HepG2 (cell line): ENCODE data around the gene ABCB9. TPM values are rescaled to one million over a fixed set of nuclear protein-coding genes. Genes with fewer than 3 reads are reported as not detected.

Experiments
- ATAC-seq: fragments of 200-7000 bp; cut with Tn5 transposase; 3 replicates; pipeline ENCODE4 v1.9.1; 2020; ENCODE audit warnings: mild to moderate bottlenecking, moderate library complexity
- BruUV-seq: library from RNA; stranded (reverse); fragments of 400-500 nt; replicated peaks from 2 replicates; lab custom pipeline; 2021; lab: Mats Ljungman, UMichigan
- CTCF ChIA-PET: fragments of 300-600 bp; formaldehyde crosslinking; extraction: SDS; loops from one replicate; lab custom pipeline; 2021; ENCODE audit warnings: low total read pairs, inconsistent platforms, low intra/inter-chr PET ratio; lab: Yijun Ruan, JAX
- POLR2A ChIA-PET: fragments of 350-600 bp; sonication (Branson Sonifier 250); formaldehyde crosslinking; loops from one replicate; lab custom pipeline; 2020; ENCODE audit warnings: antibody characterized with exemption, inconsistent platforms; lab: Yijun Ruan, JAX
- DNase-seq: peaks from one replicate; pipeline ENCODE4 v3.0.0-alpha.2; 2015; ENCODE audit warnings: low spot score
- FAIRE-seq: peaks from 3 replicates; lab custom pipeline; 2011; peaks lifted over from hg19 to GRCh38; lab: Jason Lieb, UNC
- H2AFZ ChIP-seq: one replicate; pipeline ENCODE4 v1.6.1; 2011; ENCODE audit warnings: low read length, inconsistent platforms
- H3K27ac ChIP-seq: fragments of 300-600 bp; 3 replicates; pipeline ENCODE4 v1.8.0; 2011; ENCODE audit warnings: mixed run types, mild to moderate bottlenecking, mixed read lengths, low read length, inconsistent platforms; ENCODE audit not compliant: insufficient read depth; ENCODE audit errors: extremely low read length
- H3K27me3 ChIP-seq, 2 experiments: fragments of 200-600 bp in 1 of 2; 2 replicates in 1 of 2; 3 replicates in 1 of 2; pipeline versions ENCODE4 v1.6.0 to v1.8.0; 2011; ENCODE audit warnings: low read length in 2 of 2, mild to moderate bottlenecking in 2 of 2, moderate library complexity in 2 of 2, inconsistent platforms in 1 of 2; ENCODE audit not compliant: insufficient read depth in 2 of 2, control insufficient read depth in 1 of 2
- H3K36me3 ChIP-seq, 2 experiments: fragments of 200-600 bp in 1 of 2; replicated peaks in 1 of 2; 2 replicates in 1 of 2; 3 replicates in 1 of 2; pipeline versions ENCODE4 v1.5.1 to v1.8.0; 2011; ENCODE audit warnings: low read length in 2 of 2, inconsistent platforms in 1 of 2; ENCODE audit not compliant: insufficient read depth in 2 of 2, control insufficient read depth in 1 of 2
- H3K4me1 ChIP-seq: 2 replicates; pipeline ENCODE4 v1.5.1; 2012; ENCODE audit warnings: low read length, inconsistent platforms; ENCODE audit not compliant: insufficient read depth
- H3K4me2 ChIP-seq: 2 replicates; pipeline ENCODE4 v1.6.0; 2011; ENCODE audit warnings: low read depth, low read length, inconsistent platforms
- H3K4me3 ChIP-seq, 3 experiments: fragments of 200-600 bp in 1 of 3; sonication (generic), shearing (Covaris generic) in 1 of 3; replicated peaks in 1 of 3; 2 replicates each; pipeline ENCODE4 v1.5.1; 2011 to 2016; ENCODE audit warnings: low read length in 3 of 3, inconsistent platforms in 2 of 3, low read depth in 2 of 3, mild to moderate bottlenecking in 2 of 3, control low read depth in 1 of 3, mixed read lengths in 1 of 3; ENCODE audit not compliant: insufficient read depth in 1 of 3
- H3K79me2 ChIP-seq: one replicate; pipeline ENCODE4 v1.6.1; 2011; ENCODE audit warnings: low read length, inconsistent platforms; ENCODE audit not compliant: insufficient read depth
- H3K9ac ChIP-seq: 2 replicates; pipeline ENCODE4 v1.6.0; 2011; ENCODE audit warnings: mild to moderate bottlenecking, low read depth, low read length, inconsistent platforms; ENCODE audit not compliant: insufficient read depth
- H3K9me3 ChIP-seq: 2 replicates; pipeline ENCODE4 v1.5.1; 2012; ENCODE audit warnings: mild to moderate bottlenecking, low read length
- H4K20me1 ChIP-seq: 2 replicates; pipeline ENCODE4 v1.6.0; 2011; ENCODE audit warnings: inconsistent platforms, mild to moderate bottlenecking, low read length, moderate library complexity; ENCODE audit not compliant: insufficient read depth
- EED ChIP-seq: sonication (generic); formaldehyde crosslinking; IDR thresholded peaks from 2 replicates; pipeline ENCODE4 v1.5.0; 2020; ENCODE audit warnings: mild to moderate bottlenecking, missing genetic modification reagents
- ETV5 ChIP-seq: IDR thresholded peaks from 2 replicates; pipeline ENCODE4 v1.6.1; 2018; ENCODE audit warnings: missing biosample characterization, missing genetic modification reagents, inconsistent platforms, borderline replicate concordance
- FOSL2 ChIP-seq: sonication (generic); formaldehyde crosslinking; IDR thresholded peaks from 2 replicates; pipeline ENCODE4 v1.4.0; 2020; ENCODE audit warnings: missing genetic modification reagents
- GABPA ChIP-seq, 2 experiments: IDR thresholded peaks; 2 replicates each; pipeline ENCODE4 v1.6.1; 2011 to 2016; ENCODE audit warnings: low read depth in 2 of 2, low read length in 1 of 2, missing biosample characterization in 1 of 2, missing genetic modification characterization in 1 of 2
- HDAC2 ChIP-seq: sonication (generic); formaldehyde crosslinking; IDR thresholded peaks from 2 replicates; pipeline ENCODE4 v1.4.0; 2020; ENCODE audit warnings: missing genetic modification reagents
- KLF9 ChIP-seq: IDR thresholded peaks from 2 replicates; pipeline ENCODE4 v1.6.1; 2016; ENCODE audit warnings: low read depth
- RXRA ChIP-seq: sonication (generic); formaldehyde crosslinking; IDR thresholded peaks from 2 replicates; pipeline ENCODE4 v1.5.1; 2020; ENCODE audit warnings: missing genetic modification reagents
- SAP130 ChIP-seq: IDR thresholded peaks from 2 replicates; pipeline ENCODE4 v1.6.1; 2016; ENCODE audit warnings: low read depth
- XRCC5 ChIP-seq: fragments of 200-400 bp; formaldehyde crosslinking; optimal IDR thresholded peaks from 2 replicates; pipeline ENCODE3; 2017; ENCODE audit warnings: mild to moderate bottlenecking, low read length
- YY1 ChIP-seq: IDR thresholded peaks from 2 replicates; pipeline ENCODE4 v1.6.1; 2011; ENCODE audit warnings: low read length, low read depth, moderate library complexity, mild to moderate bottlenecking; ENCODE audit not compliant: insufficient read depth, insufficient replicate concordance
- ZFP91 ChIP-seq: sonication (generic); formaldehyde crosslinking; IDR thresholded peaks from 2 replicates; pipeline ENCODE4 v1.9.0; 2022; ENCODE audit warnings: missing genetic modification reagents, mild to moderate bottlenecking, borderline replicate concordance
- ZMYM3 ChIP-seq: sonication (generic); formaldehyde crosslinking; IDR thresholded peaks from 2 replicates; pipeline ENCODE4 v1.5.1; 2020; ENCODE audit warnings: mild to moderate bottlenecking, missing genetic modification reagents
- ZNF263 ChIP-seq: sonication (generic); formaldehyde crosslinking; IDR thresholded peaks from 2 replicates; pipeline ENCODE4 v1.4.0; 2020; ENCODE audit warnings: missing genetic modification reagents
- ZNF329 ChIP-seq: sonication (generic); formaldehyde crosslinking; IDR thresholded peaks from 2 replicates; pipeline ENCODE4 v1.9.0; 2021; ENCODE audit warnings: low read depth, mild to moderate bottlenecking, missing genetic modification reagents
- ZNF350 ChIP-seq: sonication (generic); formaldehyde crosslinking; IDR thresholded peaks from 2 replicates; pipeline ENCODE4 v1.4.0; 2020; ENCODE audit warnings: mild to moderate bottlenecking, low read depth, missing genetic modification reagents, borderline replicate concordance
- ZNF546 ChIP-seq: sonication (generic); formaldehyde crosslinking; conservative IDR thresholded peaks from 2 replicates; pipeline ENCODE4 v1.8.1; 2023; ENCODE audit warnings: mild to moderate bottlenecking, missing genetic modification reagents
- ZNF720 ChIP-seq: sonication (generic); formaldehyde crosslinking; IDR thresholded peaks from 2 replicates; pipeline ENCODE4 v1.4.0; 2020; ENCODE audit warnings: missing genetic modification reagents
- ZSCAN9 ChIP-seq: IDR thresholded peaks from 2 replicates; pipeline ENCODE4 v1.6.1; 2016; ENCODE audit warnings: borderline replicate concordance
- WGBS: methylation state at CpG from one replicate; pipeline ENCODE4 v1.1.6; 2017; ENCODE audit warnings: low lambda C conversion rate; 5-methylcytosine and 5-hydroxymethylcytosine counted together
- in situ Hi-C: cut with HindIII; loops from 2 replicates; pipeline ENCODE4 v1.10.0; 2017; ENCODE audit warnings: low pct_unique_long_range_greater_than_20kb; ENCODE audit not compliant: extremely low pct_ligation_motif_present
- intact Hi-C: fragments of 100-400 bp; cut with micrococcal nuclease; formaldehyde crosslinking; loops from one replicate; pipeline ENCODE4 v1.10.0; 2022; ENCODE audit not compliant: unreplicated experiment
- polyA plus RNA-seq, 8 experiments: library from polyadenylated mRNA; depleted of rRNA in 3 of 8; stranded (reverse) in 7 of 8; unstranded in 1 of 8; fragments of >200 nt; fragmentation: Illumina TruSeq in 4 of 8; extraction: Trizol in 4 of 8; gene quantifications; 2 replicates each; pipeline versions ENCODE4 v1.2.1 to v1.2.3, GENCODE V29; 2011 to 2016; ENCODE audit warnings: low read depth in 4 of 8, missing spikeins in 1 of 8, mixed read lengths in 1 of 8; ENCODE audit not compliant: insufficient read depth in 1 of 8
- total RNA-seq, 5 experiments: library from RNA; depleted of rRNA; stranded (reverse); fragments of >200 nt; fragmentation: Illumina TruSeq; extraction: Trizol; gene quantifications; 2 replicates each; pipeline ENCODE4 v1.2.3, GENCODE V29; 2016; ENCODE audit warnings: low read depth in 1 of 5
- TF ChIP-seq, protein P1 (sequence below): sonication (generic); formaldehyde crosslinking; conservative IDR thresholded peaks from 2 replicates; pipeline ENCODE4 v1.4.0; 2020; ENCODE audit warnings: missing genetic modification reagents

ABCB9 gene
- total and polyA plus RNA-seq, 2 of the 13 experiments (the other 11 are each of a cell fraction or from before 2014, with no cell fraction given) = 5.1 to 6.0 TPM

DNA sequence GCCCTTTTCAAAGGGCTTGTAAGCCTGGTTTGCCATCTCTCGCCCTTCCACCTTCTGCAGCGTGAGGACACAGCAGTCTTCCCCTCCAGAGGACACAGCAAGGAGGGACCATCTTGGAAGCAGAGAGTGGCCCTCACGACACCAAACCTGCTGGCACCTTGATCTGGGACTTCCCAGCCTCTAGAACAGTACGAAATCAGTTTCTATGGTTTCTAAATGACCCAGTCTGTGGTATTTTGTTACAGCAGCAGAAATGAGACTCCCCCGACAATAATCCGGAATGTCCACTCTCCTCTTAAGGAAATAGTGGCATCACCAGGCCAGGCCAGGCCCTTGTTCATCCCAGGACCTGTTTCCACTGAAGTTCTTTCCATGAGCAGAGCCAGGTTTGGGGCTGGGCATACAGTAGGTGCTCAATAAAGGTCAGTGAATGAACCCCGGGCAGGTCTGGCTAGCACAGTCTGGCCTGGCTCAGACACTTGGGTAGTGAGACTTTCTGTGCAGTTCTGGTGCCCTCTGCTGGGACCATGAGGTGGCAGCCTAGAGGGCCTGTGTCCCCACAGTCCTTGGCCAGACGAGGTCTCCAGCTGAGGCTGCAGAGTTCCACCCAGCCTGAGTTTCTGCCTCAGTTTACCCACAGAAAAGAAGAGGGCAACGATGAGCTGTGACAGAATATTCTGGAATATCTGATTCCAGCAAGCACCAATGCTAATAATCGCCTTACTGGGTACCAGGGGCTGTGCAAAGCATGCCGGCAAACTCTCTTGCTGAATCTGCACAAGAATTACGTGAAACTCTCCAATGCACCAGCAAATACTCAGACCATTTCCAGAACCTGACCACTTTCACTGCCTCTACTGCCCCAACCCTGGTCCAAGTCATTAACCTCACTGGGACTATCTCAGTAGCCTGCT, 14.0 kb downstream of the ABCB9 start:
- Histone ChIP-seq H3K4me3 (no peak overlapping the region), H3K4me1 (peaks cover 12% of the 10 kb centered on the region), H3K36me3 (peaks cover 1 to 3% of the 10 kb centered on the region in 2 experiments; a peak in 1 of 5 replicates), H3K27me3 (no peaks in the 10 kb centered on the region), H3K27ac (no peak overlapping the region), H3K79me2 (no peaks in the 10 kb centered on the region), H3K4me2 (no peak overlapping the region), H4K20me1 (no peaks in the 10 kb centered on the region), H3K9ac (no peak overlapping the region), H3K9me3 (no peaks in the 10 kb centered on the region), H2AFZ (no peak overlapping the region)
- no TSS peak for BruUV-seq
- CTCF ChIA-PET = interaction anchor here (0.7 to 2.3 kb wide), 6 partner anchors 71 to 286 kb away, joined by 3 to 34 read pairs (median 10); no protein-coding TSS in a partner anchor
- FAIRE-seq (peak; percentile 93), DNase-seq (peak; percentile 59), ATAC-seq (peak; percentile 98)
- 72% methylated on average over 9 of the region's 12 CpGs for WGBS
- POLR2A ChIA-PET = interaction anchor here (0.6 kb wide), 1 partner anchor 146 kb away, joined by 3 read pairs; no protein-coding TSS in a partner anchor
- in situ Hi-C loops = no loop called here
- intact Hi-C loops = loop anchor here (1.0 to 2.0 kb wide), 3 partner anchors 72 to 159 kb away; no protein-coding TSS in a partner anchor
- TF ChIP-seq HDAC2 (CRISPR knock-in tag) (peak; percentile 26; the same call in 1 of the 2 replicates), FOSL2 (CRISPR knock-in tag) (peak; percentile 38; the same call in 1 of the 2 replicates), YY1 (peak; percentile 31), XRCC5 (peak; percentile 34), SAP130 (CRISPR knock-in tag) (no peak; the same call in 1 of the 2 replicates), ZNF263 (CRISPR knock-in tag) (no peak), RXRA (CRISPR knock-in tag) (peak; percentile 42; the same call in 1 of the 2 replicates), ZSCAN9 (CRISPR knock-in tag) (0 out of 2 replicates have a peak, but pooled peaks have one; percentile 29), ZFP91 (CRISPR knock-in tag) (peak; percentile 66), ZNF350 (no peak), ZNF720 (CRISPR knock-in tag) (0 out of 2 replicates have a peak, but pooled peaks have one; percentile 36), ZMYM3 (CRISPR knock-in tag) (peak; percentile 64), EED (CRISPR knock-in tag) (peak; percentile 42; the same call in 1 of the 2 replicates), KLF9 (0 out of 2 replicates have a peak, but pooled peaks have one; percentile 59), ZNF546 (no peak), ETV5 (CRISPR knock-in tag) (peak; percentile 34; the same call in 1 of the 2 replicates), ZNF329 (CRISPR knock-in tag) (peak; percentile 87), GABPA (IDR thresholded peaks at IDR 0.05; ENCODE audit: low read depth, low read length) (no peak), GABPA (CRISPR knock-in tag; IDR thresholded peaks at IDR 0.05; ENCODE audit: low read depth) (no peak)
- TF ChIP-seq, protein P1, sequence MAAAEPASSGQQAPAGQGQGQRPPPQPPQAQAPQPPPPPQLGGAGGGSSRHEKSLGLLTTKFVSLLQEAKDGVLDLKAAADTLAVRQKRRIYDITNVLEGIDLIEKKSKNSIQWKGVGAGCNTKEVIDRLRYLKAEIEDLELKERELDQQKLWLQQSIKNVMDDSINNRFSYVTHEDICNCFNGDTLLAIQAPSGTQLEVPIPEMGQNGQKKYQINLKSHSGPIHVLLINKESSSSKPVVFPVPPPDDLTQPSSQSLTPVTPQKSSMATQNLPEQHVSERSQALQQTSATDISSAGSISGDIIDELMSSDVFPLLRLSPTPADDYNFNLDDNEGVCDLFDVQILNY (CRISPR knock-in tag) = 0 out of 2 replicates have a peak, but pooled peaks have one; percentile 32
